HG02678 (cell line): ENCODE measurements around the gene TGFBR2.

Experiments used
- ATAC-seq: cut with Tn5 transposase; IDR thresholded peaks from one replicate; pipeline ENCODE4 v1.9.1; 2021; ENCODE audit warnings: mild to moderate bottlenecking, moderate library complexity; ENCODE audit not compliant: unreplicated experiment

TGFBR2 gene

GRCh38 chr3:30708472-30708871, 102.1 kb downstream of the TGFBR2 start:
- no peak for ATAC-seq

- ATAC-seq: no peak
Measured at GRCh38 chr3:30710017-30710416, 103.6 kb downstream of the TGFBR2 start.

- ATAC-seq: no peak
Measured at GRCh38 chr3:30711151-30711550, 104.8 kb downstream of the TGFBR2 start.

GRCh38 chr3:30711867-30712266, 105.5 kb downstream of the TGFBR2 start:
- no peak for ATAC-seq

- no peak for ATAC-seq
Measured at GRCh38 chr3:30712991-30713390, 106.6 kb downstream of the TGFBR2 start.

GRCh38 chr3:30713885-30714503, 107.6 kb downstream of the TGFBR2 start:
- no peak for ATAC-seq

GRCh38 chr3:30719536-30719935, 113.1 kb downstream of the TGFBR2 start:
- ATAC-seq: no peak

GRCh38 chr3:30720586-30721313, 114.3 kb downstream of the TGFBR2 start:
- no peak for ATAC-seq

GRCh38 chr3:30721314-30721634, 114.9 kb downstream of the TGFBR2 start:
- no peak for ATAC-seq

- ATAC-seq: no peak
Measured at GRCh38 chr3:30723211-30723610, 116.8 kb downstream of the TGFBR2 start.

- ATAC-seq: no peak
Measured at GRCh38 chr3:30724863-30725262, 118.5 kb downstream of the TGFBR2 start.

GRCh38 chr3:30728143-30728542, 121.7 kb downstream of the TGFBR2 start:
- no peak for ATAC-seq

- no peak for ATAC-seq
Measured at GRCh38 chr3:30729512-30729911, 123.1 kb downstream of the TGFBR2 start.

- ATAC-seq: no peak
Measured at GRCh38 chr3:30729936-30730335, 123.5 kb downstream of the TGFBR2 start.

- no peak for ATAC-seq
Measured at GRCh38 chr3:30730967-30731366, 124.6 kb downstream of the TGFBR2 start.

- no peak for ATAC-seq
Measured at GRCh38 chr3:30733209-30733608, 126.8 kb downstream of the TGFBR2 start.

GRCh38 chr3:30733696-30734095, 127.3 kb downstream of the TGFBR2 start:
- no peak for ATAC-seq

GRCh38 chr3:30737743-30738499, 131.5 kb downstream of the TGFBR2 start:
- ATAC-seq: no peak

GRCh38 chr3:30738605-30739004, 132.2 kb downstream of the TGFBR2 start:
- no peak for ATAC-seq

- no peak for ATAC-seq
Measured at GRCh38 chr3:30741889-30742288, 135.5 kb downstream of the TGFBR2 start.

- ATAC-seq: no peak
Measured at GRCh38 chr3:30742796-30743619, 136.6 kb downstream of the TGFBR2 start.
